Activated T-helper 1 cell treated with anti-CD3 and anti-CD28 coated beads, Interleukin-2, amount 50 U/mL, for 16 hours (primary cell): ENCODE results near the gene ANKRD44.

ENCODE experiments used
- DNase-seq, 2 donors: peaks; one replicate each; pipeline ENCODE4 v3.0.0-alpha.2; 2020; ENCODE audit warnings: low read depth in 1 of 2, low spot score in 1 of 2

The ANKRD44 gene

DNA sequence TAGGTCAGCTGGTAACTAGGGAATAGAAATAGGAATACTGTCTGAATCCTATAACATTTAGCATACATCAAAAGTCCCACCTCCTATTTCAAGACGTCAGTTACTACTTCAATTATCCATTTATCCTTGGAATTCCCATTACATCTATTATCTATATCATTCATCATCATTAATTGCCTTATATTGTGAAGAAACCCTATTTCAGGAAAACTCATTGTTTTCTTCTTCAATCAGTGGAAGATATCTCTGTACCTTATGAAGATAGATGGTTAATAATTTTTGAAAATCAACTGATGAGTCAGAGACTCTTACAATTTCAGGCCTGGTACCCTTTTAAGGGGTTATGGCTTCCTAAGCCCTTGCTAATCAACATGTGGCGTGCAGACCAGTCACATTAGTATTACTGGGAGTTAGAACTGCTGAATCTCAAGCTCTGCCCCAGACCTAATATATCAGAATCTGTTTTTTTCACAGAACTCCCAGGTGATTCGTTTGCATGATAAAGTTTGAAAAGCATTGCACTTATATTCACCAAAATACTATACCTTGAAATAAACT lies 314.7 kb downstream of the ANKRD44 start:
- DNase-seq = no peak

DNA sequence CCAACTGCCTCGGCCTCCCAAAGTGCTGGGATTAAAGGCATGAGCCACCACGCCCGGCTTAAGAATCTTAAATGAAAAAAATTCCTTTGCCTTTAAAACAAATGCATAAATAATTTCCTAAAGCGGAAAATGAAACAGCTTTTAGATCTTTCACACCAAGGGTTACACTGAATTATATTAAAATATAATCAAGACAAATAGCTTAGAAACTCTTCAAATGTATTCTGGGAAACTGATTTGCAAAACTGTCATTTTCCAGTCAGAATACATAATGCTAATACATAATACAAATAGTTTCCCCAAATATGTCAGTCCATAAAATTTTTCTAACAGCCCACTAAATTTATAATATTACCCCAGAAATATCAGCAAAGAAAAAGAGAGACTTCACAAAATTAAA lies 315.8 kb downstream of the ANKRD44 start:
- DNase-seq = no peak

GRCh38 chr2:196993617-196994016 lies 317.0 kb downstream of the ANKRD44 start:
- DNase-seq = no peak

- DNase-seq = no peak
These were observed 318.1 kb downstream of the ANKRD44 start for GRCh38 chr2:196992466-196992865.

DNA sequence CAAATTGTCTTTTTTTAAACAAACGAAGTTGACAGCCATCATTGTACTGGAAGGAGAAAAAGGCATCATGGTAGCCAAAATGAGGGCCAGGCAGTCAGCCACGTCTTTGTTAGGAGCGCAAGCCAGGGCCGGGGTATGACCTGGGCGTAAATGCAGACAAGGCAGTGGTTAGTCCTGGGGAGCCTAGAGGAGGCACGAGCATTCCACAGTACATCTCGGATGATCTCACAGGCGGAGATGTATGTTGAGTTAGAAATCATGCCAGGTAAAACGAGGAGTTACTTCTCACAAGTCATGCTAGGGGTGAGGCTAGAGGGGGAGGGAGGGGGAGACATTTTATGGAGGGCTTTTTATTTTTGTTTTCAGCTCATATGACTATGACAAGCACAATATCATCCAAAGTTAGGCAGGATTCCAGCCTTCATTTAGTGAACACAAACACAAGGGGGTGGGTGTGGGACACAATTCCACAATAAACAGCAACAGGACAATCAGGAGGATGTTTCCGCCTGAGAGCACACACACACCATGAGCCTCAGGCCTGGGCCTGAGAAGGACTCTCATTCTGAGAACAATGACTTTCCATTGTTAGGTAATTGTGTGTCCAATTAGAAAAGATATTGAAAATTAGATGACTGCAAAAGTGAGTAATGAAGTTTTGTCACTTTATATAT lies 319.7 kb downstream of the ANKRD44 start:
- no peak for DNase-seq

DNA sequence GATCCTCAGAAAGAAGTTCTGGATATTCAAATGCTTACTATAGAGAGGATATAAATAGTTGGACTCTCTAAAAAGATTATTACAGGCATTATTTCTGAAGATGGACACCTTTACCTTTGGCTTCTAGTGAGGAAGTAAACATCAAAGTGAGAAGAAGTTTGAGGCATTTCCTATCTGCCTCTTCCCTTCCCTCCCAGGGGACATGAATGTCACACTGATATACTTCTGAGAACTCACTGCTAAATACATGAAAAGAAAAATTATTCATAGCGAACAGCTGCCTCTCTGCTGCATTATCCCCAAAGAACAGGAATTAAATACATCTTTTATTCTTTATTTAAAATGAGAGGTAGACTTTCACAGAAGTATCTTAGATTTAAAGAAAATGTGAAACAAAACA lies 320.5 kb downstream of the ANKRD44 start:
- DNase-seq = no peak

- no peak for DNase-seq
These were observed 321.1 kb downstream of the ANKRD44 start for GRCh38 chr2:196989496-196989895.

- no peak for DNase-seq
These were observed 321.9 kb downstream of the ANKRD44 start for GRCh38 chr2:196988639-196989038.

DNA sequence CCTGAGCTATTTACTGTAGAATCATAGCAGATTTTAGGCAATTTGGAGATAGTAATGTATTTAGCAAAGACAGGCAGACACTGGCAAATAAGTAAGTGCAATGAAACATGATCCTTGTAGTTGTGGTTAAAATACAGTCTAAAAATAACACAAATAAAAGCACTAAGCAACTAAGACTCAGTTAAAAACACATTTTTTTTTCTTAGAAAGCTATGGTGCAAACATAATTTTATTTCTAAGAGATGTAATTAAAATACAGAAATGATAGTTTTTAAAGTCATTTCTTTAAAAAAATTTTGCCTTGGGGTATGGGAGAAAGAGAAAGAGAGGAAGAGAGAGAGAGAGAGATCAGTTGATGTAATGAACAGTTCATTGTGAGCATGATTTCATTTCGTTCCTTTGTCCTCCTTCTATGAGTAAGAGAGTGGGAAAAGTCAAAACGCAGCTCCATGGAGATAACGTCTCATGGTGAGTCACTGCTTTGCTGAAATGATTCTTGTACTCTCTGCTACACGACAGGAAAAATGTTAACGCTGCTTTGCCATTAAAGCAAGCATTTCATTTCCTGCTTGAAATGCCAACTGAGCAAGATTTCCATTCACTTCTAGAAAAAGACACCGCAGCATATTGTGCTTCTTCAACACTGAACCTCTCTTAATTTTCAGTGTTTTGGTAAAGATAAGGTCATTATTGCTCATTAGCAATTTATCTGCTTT lies 322.8 kb downstream of the ANKRD44 start:
- no peak for DNase-seq

- no peak for DNase-seq
These were observed 323.3 kb downstream of the ANKRD44 start for GRCh38 chr2:196987298-196987648.

DNA sequence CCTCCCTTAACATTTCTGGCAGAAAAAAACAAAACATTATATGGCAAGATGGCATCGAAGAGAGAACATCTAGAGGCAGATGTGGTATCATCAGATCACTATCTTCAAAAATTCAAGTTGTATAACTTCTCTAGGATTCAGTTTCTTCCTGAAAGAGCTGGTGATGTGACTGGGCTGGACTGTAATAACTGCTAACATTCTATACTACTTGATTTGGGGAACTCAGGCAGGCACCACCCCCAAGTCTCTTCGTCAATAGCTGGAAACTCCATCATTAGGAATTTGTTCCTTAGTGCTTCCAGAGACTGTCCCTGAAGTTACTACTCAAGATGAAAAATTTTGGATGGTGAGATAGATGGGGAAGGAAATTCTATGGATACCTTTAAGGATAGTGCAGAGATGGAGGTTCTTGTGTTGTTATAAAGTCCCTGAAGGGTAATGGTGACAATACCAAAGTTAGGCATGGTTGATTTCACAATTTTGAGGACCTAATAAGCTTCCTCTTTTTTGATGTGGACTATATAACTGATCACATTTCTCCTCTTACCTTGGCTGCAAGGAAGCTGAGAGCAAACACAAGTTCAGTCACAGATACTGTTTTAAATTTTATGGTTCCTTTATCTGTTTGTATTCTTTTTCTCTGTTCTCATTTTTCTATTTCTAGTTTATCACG lies 324.9 kb downstream of the ANKRD44 start:
- no peak for DNase-seq

DNA sequence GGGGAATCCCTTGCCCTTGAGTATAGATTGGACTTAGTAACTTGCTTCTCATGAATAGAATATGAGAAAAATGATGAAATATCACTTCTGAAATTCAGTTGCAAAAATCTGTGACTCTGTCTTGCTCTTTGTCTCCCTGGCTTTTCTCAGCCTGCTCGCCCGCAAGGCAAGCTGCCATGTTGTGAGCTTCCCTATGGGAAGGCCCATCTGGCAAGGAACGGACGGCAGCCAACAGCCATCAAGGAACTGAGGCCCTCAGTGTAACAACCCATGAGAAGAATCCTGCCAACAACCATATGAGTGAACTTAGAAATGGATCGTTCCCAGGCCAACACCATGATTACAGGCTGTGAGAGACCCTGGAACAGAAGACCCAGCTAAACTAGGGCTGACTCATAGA lies 325.7 kb downstream of the ANKRD44 start:
- no peak for DNase-seq

DNA sequence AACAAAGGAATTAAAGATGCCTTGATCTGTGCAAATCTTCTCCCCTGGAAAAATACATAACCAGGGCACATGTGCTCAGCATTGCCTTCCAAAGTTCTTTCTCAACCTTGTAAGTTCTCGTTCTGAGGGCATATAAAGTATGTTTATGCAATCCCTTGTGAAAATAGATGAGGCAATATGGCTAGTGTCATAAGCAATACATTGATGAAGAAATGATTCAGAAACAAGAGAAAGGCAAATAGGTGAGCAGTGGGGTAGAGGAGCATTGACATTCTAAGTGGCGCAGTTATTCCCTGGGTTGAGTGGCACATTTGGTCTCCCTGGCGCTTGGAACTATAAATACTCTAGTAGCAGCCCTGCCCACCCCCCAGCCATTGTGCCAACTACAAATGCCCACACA lies 326.6 kb downstream of the ANKRD44 start:
- no peak for DNase-seq

DNA sequence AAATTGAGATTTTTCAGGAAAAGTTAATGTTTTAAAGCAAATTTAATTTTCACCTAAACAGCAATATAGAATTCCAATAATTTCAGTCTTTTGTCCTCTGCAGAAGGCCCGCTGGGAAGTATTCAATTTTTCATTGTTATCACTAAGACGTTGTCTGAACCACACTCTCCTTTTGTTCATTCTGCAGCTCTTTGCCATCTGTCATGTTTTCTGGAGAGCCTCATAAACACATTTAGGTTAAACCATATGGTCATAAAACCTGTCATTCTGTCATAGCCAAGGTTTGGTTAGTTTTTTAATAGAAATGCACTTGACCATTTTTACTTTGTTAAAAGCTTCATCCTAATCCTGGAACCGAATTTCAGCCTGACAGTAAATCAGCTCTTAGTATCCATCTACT lies 330.1 kb downstream of the ANKRD44 start:
- no peak for DNase-seq

DNA sequence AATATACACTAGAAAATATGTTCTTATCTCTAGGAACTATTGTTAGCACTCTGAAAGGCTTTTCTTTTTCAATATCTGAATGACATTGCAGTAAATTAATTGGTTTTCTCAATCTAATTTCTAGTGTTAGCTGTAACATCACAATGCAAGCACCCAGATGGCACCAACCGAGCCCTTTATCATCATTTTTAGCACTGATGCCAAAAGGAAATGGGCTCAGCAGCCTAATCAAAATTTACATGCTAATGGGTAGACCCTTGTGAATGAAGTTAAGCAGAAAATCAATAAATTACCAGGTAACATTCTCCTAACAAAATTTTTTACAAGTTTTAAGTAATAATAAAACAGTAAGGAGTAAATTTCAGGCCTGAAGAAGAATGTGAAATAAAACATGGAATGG lies 330.6 kb downstream of the ANKRD44 start:
- DNase-seq = no peak

GRCh38 chr2:196977507-196977906 lies 333.1 kb downstream of the ANKRD44 start:
- DNase-seq = no peak

- no peak for DNase-seq
These were observed 335.6 kb downstream of the ANKRD44 start for GRCh38 chr2:196974970-196975369.

DNA sequence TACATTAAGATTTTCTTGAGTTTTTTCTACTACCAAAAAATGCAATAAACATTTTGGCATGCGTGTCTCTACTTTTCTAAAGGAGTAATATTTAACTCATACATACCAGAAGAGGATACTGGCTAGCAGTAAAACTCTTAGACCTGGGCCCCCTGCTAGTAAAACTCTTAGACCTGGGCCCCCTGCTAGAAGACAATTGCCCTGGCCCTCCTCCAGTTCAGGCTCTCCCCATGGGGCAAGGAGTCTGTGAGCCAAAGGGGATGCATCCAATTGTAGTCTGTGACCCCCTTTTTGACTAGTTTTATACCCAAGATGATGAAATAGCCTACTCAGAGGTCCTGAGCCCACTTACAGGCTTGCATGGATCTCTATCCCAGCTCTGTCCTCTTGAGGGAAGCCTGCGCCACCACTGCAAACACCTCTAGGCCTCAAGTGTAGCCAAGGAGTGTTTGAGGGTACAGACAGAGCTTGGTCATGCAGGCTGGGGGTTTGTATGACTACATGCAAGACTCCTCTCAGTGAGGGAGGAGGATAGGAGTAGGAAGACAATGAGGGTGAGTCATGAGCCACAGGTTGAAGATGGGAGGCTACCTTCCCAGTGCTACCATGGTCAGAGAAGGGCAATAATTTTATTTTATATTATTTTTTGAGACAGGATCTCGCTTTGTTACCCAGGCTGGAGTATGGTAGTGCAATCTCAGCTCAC lies 338.9 kb downstream of the ANKRD44 start:
- DNase-seq = no peak

DNA sequence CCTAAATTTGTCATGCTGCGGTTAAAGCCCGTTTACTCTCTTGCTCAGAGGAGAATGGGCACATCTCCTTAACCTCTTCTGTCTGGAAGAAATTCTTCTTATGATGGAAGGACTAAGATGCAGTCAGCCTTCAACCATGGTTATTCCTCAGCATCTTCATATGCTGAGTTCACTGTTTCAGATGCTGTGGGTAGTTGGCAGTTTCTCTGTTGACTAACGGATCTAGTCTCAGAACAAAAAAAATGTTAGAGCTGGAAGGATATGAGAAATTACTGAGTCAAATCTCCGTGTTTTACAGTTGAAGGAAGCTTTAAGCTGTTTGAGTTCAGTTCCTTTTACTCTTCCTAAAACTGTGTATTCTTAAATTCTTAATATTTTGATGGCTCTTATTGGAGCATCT lies 340.5 kb downstream of the ANKRD44 start:
- DNase-seq = no peak

- DNase-seq = no peak
These were observed 342.1 kb downstream of the ANKRD44 start for GRCh38 chr2:196968516-196968915.

DNA sequence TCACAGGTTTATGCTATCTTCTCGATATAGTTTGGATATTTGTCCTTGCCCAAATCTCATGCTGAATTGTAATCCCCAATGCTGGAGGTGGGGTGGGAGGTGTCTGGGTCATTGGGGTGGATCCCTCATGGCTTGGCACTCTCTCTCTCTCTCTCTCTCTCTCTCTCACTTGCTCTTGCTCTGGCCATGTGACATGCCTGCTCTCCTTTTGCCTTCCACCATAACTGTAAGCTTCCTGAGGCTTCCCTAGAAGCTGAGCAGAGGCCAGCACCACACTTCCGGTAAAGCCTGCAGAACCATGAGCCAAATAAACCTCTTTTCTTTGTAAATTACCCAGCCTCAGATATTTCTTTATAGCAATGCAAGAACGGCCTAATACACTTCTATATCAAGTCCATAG lies 342.8 kb downstream of the ANKRD44 start:
- DNase-seq = no peak

DNA sequence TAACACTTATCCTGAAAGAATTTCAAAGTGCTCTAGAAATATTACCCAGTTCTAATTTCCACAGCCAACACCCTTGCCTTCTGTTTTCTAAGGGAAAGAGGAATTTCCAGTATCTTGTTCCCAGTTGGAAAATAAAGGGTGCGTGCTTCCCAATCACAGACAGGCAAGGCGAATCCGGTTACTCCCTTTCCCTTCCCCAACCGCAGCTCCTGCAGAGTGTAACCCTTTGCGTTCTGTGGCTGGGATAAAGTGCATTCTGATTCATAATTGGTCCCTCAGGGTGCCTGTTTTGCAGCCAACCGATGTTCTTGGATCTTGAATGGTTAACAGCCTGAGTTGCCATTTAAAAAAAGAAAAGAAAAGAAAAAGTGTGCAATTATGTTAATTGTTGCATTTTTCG lies 343.5 kb downstream of the ANKRD44 start:
- DNase-seq = no peak
